GM19043 (cell line): Measurements from ENCODE around the gene TMEM151B.
A peak's percentile ranks its signal among the peaks of the same experiment; 100 is the strongest.

ENCODE experiments used
- ATAC-seq: cut with Tn5 transposase; IDR thresholded peaks from one replicate; pipeline ENCODE4 v1.9.1; 2021; ENCODE audit warnings: low read depth; ENCODE audit not compliant: unreplicated experiment

The TMEM151B gene

DNA sequence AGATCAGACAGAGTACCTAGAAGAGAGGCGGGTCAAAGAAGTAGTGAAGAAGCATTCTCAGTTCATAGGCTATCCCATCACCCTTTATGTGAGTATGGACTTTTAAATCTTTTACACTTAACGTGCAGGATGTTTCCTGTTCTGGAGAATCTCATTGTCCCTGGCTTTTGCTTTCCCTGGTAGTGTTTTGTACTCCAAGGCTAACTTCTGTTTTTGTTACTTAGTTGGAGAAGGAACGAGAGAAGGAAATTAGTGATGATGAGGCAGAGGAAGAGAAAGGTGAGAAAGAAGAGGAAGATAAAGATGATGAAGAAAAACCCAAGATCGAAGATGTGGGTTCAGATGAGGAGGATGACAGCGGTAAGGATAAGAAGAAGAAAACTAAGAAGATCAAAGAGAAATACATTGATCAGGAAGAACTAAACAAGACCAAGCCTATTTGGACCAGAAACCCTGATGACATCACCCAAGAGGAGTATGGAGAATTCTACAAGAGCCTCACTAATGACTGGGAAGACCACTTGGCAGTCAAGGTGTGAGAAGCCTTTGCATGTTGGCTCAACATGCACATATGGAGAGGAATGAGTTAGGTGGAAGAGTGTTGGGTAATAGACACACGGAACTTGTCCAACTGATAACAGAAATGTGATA lies 20.1 kb upstream of the TMEM151B start:
- ATAC-seq, result no peak

DNA sequence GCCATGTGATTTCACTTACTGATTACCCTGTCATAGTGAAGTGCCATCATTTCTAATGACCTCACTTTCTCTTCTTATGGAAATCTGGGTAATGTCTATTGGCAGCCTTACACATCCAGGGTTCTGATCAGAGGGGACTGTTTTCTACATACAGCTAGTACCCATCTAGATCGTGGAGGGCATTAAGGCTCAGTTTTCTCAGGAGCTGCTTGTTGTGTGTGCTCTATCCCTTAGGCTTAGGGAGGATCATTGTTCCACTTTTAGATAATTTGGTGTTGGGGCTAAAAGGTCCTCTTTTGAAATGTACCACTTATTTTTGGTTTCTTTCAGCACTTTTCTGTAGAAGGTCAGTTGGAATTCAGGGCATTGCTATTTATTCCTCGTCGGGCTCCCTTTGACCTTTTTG lies 19.5 kb upstream of the TMEM151B start:
- ATAC-seq, result no peak

DNA sequence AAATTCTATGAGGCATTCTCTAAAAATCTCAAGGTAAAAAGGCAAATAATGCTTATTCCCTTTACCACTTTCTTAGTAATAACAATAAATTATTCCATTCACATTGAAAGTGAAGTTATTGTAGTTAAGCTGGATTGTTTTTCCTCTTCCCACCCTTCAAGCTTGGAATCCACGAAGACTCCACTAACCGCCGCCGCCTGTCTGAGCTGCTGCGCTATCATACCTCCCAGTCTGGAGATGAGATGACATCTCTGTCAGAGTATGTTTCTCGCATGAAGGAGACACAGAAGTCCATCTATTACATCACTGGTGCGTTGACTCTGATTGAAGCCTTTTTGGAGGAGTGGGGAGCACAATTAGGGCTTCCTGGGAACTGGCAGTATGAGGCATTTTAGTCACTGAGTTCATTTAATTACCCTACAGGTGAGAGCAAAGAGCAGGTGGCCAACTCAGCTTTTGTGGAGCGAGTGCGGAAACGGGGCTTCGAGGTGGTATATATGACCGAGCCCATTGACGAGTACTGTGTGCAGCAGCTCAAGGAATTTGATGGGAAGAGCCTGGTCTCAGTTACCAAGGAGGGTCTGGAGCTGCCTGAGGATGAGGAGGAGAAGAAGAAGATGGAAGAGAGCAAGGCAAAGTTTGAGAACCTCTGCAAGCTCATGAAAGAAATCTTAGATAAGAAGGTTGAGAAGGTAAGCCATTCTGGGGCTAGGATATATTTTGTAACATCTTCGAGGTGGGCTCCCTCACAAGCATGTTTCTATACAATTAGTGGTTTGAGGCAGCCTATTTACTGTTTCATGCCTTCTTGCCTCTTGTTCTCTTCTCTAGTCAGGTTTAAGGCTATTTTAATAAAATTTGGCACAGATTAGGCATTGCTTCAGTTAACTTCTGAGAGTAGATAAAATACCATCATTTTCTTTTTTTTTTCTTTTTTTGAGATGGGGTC lies 18.4 kb upstream of the TMEM151B start:
- no peak for ATAC-seq

DNA sequence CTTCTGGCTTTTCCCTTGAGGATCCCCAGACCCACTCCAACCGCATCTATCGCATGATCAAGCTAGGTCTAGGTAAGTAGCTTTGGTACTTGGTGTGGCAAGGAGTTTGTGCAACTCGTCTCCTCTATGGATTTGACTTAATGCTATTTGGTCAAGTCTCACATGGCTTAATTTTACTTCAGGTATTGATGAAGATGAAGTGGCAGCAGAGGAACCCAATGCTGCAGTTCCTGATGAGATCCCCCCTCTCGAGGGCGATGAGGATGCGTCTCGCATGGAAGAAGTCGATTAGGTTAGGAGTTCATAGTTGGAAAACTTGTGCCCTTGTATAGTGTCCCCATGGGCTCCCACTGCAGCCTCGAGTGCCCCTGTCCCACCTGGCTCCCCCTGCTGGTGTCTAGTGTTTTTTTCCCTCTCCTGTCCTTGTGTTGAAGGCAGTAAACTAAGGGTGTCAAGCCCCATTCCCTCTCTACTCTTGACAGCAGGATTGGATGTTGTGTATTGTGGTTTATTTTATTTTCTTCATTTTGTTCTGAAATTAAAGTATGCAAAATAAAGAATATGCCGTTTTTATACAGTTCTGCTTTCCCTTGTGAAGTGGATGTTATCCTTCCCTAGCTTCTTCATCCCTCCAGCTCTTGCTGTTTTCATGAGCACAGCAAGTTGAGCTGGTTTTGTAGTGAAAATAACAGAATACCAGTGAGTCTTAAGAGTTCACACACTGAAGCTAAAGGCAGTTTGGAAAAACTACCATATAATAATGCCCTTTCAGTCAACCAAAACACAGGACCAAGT lies 16.7 kb upstream of the TMEM151B start:
- ATAC-seq, result no peak

DNA sequence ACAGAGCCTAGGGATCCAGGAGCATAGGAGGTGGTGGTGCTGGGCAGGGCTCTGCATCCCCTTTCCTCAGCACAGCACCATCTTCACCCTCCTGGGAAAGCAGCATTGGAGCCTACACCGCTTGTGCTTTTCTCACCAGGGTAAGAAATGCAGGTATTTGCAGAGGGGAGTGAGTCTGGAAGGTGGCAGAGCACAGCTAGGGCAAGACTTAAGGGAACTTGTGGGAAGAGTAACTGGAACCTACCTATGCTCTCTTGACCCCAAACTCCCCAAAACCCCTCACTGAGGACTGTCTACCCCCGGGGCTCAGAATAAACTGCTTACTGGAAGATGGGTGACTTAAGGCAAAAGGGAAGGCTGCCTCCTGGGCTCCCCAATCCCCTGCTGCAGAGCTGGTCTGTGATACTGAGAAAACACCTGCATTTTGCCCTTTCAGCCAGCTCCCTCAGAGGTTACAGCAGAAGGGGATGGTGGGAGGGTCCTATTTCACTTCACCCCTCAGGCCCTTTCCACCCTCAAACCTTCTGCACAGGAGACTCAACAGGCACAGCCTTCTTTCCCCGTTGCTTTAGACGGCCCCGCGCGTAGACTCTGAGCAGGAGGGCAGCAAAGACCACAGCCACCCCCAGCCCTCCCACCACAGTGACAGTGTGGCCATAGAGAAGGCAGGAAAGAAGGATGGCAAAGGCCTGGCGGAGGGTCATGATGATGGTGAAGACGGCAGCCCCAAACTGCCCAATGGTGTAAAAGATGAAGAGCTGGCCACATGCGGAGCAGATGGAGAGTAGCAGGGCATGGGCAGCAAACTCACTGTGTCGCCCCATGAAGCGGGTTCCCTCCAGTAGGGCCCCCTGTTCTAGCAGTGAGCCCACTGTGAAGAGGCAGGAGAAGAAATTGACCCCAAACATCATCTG lies 15.8 kb upstream of the TMEM151B start:
- ATAC-seq, result no peak

DNA sequence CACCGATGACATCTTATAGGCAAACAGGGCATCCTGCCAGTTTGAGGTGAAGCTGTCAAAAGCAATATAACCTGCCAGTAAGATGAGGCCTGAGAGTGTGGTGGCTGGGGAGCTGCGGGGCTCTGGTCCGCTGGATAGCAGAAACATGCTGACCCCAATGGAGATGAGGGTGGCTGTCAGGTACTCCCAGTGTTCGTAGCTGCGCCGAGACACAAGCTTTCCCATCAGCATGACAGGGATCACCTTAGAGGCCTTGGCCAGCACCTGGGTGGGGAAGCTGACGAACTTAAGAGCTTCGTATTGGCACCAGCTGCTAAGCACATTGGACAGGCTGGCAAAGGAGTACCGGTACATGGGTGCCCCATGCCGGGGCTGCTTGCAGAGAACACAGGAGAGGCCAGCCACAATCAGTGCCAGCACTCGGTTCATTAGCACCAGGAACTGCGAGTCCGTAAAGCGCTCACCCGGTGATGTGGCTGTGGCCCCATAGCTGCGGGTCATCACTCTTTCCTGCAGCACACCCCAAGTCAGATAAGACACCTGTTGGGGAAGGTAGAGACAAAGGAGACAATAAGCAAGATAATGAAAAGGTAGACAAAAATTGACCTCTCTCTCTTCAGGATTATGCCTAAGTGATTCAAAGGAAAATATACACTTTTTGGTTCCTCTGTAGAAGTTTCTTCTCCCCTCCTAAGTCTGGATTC lies 15.0 kb upstream of the TMEM151B start:
- no peak for ATAC-seq

DNA sequence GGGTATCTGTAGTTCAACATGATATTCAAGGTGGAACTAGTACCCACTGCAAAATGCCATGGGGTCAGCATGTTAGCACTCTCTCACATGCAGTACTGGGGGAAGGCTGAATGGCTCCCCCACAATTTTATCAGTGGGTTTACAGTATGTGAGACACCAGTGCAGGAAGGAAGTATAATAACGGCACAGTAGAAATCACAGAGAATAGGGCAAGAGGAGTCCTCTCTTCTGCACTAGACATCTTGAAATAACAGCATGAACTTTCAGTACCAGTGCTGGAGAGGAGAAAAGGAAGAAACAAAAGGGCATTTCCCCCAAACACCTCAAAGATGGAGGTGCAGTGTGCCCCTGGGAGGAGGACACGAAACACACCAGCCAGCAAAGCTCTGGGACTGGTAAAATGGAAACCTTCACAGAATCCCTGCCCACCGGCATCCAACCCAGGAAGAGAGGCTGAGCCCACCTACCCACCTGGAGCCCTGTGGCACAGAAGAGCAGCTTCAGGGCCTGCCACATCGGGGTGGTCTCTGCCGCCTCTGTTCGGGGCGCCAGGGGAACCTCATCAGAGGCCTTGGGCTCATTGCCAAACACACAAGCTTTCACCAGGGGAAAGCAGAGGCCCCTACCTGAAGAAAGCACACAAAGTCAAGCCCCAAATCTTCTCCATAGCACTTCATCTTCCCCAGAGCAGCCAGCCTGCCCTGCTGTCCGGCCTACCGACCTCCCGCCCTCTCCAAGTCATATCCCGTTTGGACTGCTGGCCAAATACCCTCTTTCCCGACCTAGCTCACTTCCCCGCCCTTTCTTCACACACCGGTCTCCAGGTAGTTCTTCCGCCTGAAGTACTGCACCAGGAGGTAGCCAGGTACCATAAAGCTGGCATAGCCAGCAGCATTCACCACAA lies 14.1 kb upstream of the TMEM151B start:
- ATAC-seq, result no peak

DNA sequence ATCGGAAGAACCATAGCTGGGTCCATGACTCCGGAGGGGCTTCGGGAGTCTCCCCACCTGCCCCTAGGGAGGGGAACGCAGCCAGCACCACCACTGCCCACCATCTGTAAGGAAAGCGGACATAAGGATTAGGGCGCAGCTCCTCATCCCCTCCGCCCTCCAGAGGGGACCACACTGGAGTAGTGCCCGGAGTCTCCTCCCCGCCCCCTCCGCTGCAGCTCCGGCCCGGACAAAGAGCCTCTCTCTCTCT lies 13.6 kb upstream of the TMEM151B start:
- no peak for ATAC-seq

DNA sequence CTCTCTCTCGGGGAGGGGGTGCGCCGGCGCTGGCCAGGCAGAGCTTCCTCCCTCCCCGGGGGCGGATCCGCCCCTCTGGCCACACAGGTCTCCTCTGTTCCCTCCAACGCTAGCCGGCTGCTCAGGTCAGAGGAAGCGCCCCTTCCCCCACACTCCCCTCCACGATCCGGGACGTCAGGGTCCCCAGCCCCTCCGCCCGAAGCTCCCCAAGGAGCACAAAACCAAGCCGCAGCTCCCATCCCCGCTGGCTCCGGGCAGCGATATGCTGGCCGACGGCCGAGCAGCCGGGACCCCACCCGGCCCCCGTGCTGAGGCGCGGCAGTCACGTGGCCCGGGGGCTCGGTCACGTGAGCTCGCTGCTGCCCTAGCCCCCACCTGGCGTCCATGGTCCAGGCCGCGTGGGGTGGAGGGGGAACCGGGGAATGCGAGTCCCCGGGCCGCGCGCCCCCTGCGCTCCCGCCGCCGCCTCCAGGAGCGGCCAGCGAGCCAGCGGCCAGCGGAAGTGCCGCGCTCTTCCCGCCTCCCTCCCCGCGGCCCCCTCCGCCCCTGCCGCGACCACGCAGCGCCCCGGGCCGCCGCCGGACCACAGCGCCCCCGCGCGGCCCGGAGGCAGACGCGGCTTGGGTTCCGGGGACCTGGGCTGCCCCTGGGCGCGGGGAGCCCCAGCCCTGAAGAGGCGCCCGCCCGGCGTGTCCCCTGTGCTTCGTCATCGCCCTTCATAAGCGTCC lies 13.1 kb upstream of the TMEM151B start, which contains the start of gene SLC35B2:
SLC35B2 (minus strand) TSS at position 504 of the 728 bp plus-strand sequence; CDS start at position 386, 118 bp downstream.
- peak; percentile 55 for ATAC-seq

DNA sequence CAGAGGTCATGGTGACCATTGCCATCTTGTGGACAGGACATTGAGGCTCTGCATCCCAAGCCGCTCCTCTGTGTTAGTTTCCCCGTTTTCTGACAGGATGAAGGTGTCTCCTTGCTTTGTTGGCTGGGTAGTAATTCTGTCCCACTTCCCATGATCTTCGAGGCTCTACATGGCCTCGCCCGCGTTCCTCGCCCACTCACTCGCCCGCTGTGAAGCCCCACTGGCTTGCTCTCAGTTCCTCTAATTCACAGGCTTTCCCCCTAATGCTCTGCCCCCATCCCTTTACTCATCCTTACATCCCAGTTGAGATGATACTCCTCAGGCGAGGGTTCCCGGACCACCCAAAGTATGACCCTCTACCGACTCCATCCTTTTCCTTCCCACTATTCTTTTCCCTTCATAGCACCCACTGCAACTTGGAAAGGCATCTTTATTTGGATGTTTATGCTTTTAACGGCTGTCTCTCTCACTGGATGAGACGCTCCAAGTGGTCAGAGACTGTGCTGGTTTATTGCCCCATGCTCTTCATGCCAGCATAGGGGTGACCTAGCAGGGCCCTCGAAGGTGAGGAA lies 12.4 kb upstream of the TMEM151B start:
- peak; percentile 9 for ATAC-seq

DNA sequence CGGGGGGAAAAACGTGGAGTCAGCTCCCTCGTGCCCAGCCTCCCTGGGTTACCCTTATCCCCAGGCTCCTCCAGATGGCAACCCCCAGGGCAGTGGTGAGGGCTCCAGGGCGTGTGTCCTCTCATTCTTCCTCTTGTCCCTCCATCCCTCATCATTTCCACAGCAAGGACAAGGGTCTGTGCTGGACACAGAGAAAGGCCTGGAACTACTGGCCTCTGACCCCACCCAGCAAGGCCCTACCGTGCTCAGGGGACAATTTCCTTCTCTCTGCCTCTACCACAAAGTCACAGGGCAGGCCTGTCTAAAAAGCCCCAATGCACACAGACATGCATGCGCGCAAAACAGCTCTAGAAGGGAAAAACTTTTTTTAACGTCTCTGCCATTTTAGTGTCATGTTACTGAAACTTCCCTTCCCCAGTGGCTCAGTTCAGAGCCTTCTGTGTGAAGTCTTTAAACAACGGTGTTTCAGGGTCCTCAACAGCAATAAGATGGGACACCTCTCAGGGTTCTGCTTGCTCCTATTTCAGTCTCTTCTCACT lies 11.9 kb upstream of the TMEM151B start:
- no peak for ATAC-seq

DNA sequence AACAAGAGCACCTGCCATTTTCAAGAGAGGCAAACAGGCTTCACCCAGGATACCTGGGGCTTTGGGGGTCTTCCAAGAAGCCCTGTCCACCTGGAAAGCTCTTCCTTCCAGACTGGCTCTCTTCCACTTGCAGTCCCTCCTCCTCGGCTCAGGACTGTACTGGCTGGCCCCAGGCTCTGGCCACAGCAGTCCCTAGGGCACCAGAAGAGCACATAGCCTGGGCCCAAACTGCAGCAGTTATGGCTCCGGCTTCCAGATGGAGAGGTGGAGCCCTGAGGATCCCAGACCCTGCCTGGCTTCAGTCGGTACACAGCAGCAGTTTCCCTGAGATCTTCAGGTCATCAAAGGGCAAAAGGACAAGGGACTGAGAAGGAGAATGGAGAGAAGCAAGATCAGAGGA lies 11.3 kb upstream of the TMEM151B start:
- ATAC-seq, result no peak

DNA sequence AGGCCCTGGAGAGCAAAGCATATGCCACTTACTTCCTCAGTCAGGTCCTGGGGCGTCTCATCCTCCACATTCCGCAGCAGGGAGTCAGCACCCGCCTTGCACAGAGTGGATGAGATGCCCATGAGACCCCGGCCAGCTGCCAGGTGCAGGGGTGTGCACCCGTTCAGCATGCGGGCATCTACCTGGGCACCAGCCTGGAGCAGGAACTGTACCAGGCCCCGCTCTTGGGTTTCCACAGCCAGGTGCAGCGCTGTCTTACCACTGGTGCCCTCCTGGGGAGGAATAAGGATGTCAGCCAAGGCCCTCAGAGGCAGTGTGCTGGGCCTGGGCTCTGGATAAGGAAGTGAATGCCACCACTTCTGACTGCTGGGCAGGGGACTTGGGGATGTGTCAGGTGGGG lies 10.2 kb upstream of the TMEM151B start:
- ATAC-seq, result no peak

DNA sequence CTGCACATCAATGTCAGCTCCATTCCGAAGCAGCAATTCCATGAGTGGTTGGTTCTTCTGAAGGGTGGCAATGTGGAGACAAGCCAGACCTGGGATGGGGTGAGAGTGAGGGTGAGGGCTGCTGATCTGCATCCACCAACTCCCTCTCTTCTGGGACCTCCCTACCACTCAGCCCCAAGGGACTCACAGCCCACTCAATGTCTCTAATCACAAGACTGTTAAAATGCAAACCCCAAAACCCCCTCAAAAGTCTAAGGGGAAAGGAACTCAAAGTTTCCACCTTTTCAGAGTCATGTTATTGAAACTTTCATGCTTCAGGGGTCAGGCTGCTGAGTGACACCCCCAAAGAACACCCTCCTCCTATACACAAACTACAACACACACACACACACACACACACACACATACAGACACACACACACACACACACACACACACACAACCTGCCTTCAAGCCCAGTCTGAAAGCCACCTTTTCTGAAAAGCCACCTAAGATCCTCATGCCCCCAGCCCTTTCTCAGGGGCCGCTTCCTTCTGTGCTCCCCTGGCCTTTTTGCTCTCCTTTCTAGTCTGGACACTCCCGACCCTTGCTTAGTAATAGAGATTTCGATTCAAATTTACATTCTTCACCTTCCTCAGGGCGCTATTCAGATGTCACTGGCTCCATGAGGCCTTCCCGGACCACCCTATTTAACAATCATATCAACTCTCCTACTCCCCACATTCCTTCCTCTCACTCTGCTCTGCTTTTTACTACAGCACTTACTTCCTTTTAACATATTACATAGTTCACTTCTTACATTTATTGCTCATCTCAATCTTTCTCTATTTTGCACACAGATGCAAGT lies 9.6 kb upstream of the TMEM151B start:
- ATAC-seq, result no peak

DNA sequence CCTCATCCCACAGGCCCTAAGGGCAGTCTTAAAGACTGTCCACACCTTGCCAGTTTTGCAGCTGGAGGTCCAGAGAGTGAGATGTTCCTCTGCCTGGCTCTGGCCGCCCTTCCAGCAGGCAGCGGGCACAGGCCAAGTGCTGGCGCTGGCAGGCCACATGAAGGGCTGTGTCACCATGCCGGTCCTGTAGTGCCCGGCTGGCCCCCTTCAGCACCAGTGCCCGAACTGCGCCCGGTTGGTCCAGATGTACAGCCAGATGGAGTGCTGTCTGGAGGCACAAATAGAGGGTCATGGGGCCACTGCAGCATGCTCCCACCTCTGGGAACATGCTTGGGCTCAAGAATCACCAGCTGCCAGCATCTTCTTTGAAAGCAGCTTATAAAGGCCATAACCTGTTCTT lies 8.7 kb upstream of the TMEM151B start:
- ATAC-seq, result no peak
